ENCODE results near the gene G6PC2.

The G6PC2 gene

DNA sequence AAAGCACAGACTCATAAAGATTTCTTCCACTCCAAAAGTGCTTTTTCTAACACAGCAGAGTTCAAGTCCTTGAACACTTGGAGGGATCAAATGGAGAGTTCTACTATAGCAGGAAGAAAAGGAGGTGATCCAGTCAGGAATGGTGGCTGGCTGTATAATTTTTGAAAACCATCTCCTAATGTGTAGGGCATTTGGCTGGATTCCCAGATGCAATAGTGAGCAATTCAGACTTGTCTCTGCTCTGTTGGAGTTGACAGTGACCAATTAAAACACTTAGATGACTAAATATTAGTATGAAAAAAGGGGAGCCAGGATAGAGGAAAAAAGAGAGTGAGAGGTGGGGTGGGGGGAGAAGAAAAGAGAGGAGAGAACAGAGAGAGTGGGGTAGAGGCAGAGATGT, 5.3 kb upstream of the G6PC2 start:
- TF ChIP-seq FOXP2 (optimal IDR thresholded peaks at IDR 0.05; ENCODE audit: borderline replicate concordance, extremely low read depth, extremely low read length, insufficient read depth) (no peak), POLR2AphosphoS5 (IDR thresholded peaks at IDR 0.05; ENCODE audit: low read depth, low read length) (no peak), SIN3A (IDR thresholded peaks at IDR 0.05; ENCODE audit: borderline replicate concordance, insufficient read depth, low read length) (no peak), TAF1 (IDR thresholded peaks at IDR 0.05; ENCODE audit: borderline replicate concordance, insufficient read depth, low read length) (no peak)

DNA sequence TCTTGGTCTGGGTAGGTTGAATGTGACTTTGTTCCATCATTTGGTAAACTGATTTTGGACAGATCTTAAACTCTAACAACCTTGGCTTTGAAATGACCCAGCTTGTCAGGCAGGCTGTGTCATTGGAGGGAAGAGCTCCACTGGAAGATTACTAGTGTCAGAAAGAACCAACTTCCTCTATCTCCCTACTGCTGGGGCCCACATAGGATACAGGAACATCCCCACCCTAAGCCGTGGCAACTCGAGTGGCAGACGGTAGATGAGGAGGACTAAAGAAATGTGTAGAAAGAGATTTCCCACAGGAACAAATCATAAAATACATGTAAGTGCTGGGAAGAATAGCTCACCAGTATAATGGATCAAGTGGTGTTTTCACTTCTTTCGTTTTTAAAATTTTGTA, 4.3 kb upstream of the G6PC2 start:
- TF ChIP-seq, protein P1, sequence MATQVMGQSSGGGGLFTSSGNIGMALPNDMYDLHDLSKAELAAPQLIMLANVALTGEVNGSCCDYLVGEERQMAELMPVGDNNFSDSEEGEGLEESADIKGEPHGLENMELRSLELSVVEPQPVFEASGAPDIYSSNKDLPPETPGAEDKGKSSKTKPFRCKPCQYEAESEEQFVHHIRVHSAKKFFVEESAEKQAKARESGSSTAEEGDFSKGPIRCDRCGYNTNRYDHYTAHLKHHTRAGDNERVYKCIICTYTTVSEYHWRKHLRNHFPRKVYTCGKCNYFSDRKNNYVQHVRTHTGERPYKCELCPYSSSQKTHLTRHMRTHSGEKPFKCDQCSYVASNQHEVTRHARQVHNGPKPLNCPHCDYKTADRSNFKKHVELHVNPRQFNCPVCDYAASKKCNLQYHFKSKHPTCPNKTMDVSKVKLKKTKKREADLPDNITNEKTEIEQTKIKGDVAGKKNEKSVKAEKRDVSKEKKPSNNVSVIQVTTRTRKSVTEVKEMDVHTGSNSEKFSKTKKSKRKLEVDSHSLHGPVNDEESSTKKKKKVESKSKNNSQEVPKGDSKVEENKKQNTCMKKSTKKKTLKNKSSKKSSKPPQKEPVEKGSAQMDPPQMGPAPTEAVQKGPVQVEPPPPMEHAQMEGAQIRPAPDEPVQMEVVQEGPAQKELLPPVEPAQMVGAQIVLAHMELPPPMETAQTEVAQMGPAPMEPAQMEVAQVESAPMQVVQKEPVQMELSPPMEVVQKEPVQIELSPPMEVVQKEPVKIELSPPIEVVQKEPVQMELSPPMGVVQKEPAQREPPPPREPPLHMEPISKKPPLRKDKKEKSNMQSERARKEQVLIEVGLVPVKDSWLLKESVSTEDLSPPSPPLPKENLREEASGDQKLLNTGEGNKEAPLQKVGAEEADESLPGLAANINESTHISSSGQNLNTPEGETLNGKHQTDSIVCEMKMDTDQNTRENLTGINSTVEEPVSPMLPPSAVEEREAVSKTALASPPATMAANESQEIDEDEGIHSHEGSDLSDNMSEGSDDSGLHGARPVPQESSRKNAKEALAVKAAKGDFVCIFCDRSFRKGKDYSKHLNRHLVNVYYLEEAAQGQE (IDR thresholded peaks at IDR 0.05; ENCODE audit: insufficient read depth in 1 of 2, low read depth in 2 of 2, low read length in 2 of 2): no peak
- TF ChIP-seq POLR2AphosphoS5 (IDR thresholded peaks at IDR 0.05; ENCODE audit: low read depth, low read length) (no peak), TAF1 (IDR thresholded peaks at IDR 0.05; ENCODE audit: borderline replicate concordance, insufficient read depth, low read length) (no peak), FOXP2 (optimal IDR thresholded peaks at IDR 0.05; ENCODE audit: borderline replicate concordance, extremely low read depth, extremely low read length, insufficient read depth) (no peak), SIN3A (IDR thresholded peaks at IDR 0.05; ENCODE audit: borderline replicate concordance, insufficient read depth, low read length) (no peak)

DNA sequence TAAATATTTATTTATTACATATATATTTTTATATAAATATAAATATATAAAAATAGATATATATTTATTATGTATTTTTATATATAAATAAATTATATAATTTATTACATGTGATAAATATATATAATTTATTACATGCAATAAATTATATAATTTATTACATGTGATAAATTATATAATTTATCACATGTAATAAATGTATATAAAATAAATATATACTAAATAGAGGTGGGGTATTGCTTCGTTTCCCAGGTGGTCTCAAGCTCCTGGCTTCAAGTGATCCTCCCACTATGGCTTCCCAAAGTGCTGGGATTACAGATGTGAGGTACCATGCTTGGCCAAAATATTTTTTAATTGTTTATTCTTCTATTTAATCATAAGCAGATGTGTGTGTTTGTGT, 3.6 kb upstream of the G6PC2 start:
- TF ChIP-seq, protein P1 (IDR thresholded peaks at IDR 0.05; ENCODE audit: insufficient read depth in 1 of 2, low read depth in 2 of 2, low read length in 2 of 2): no peak
- TF ChIP-seq SIN3A (IDR thresholded peaks at IDR 0.05; ENCODE audit: borderline replicate concordance, insufficient read depth, low read length) (no peak), FOXP2 (optimal IDR thresholded peaks at IDR 0.05; ENCODE audit: borderline replicate concordance, extremely low read depth, extremely low read length, insufficient read depth) (no peak), POLR2AphosphoS5 (IDR thresholded peaks at IDR 0.05; ENCODE audit: low read depth, low read length) (no peak), TAF1 (IDR thresholded peaks at IDR 0.05; ENCODE audit: borderline replicate concordance, insufficient read depth, low read length) (no peak)

DNA sequence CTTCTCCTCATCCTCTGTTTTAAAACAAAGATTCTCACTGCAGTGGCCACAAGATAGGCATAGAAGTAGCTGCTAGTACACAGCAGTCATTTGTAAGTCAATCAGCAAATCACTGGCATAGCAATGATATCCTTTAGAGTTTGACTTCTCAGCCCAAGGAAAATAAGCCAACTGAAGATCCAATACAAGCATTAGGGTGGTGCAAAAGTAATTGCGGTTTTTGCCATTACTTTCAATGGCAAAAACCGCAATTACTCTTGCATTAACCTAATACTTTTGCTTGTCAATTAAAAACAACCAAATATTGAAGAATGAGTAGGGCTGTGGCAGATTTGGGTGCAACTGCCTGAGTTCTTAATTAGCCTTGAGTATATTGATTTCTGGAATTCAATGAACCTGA, 2.8 kb downstream of the G6PC2 start:
- TF ChIP-seq, protein P1 (IDR thresholded peaks at IDR 0.05; ENCODE audit: insufficient read depth in 1 of 2, low read depth in 2 of 2, low read length in 2 of 2): no peak
- no peak for TF ChIP-seq SIN3A (IDR thresholded peaks at IDR 0.05; ENCODE audit: borderline replicate concordance, insufficient read depth, low read length)
- TF ChIP-seq TAF1 (IDR thresholded peaks at IDR 0.05; ENCODE audit: borderline replicate concordance, insufficient read depth, low read length): no peak

DNA sequence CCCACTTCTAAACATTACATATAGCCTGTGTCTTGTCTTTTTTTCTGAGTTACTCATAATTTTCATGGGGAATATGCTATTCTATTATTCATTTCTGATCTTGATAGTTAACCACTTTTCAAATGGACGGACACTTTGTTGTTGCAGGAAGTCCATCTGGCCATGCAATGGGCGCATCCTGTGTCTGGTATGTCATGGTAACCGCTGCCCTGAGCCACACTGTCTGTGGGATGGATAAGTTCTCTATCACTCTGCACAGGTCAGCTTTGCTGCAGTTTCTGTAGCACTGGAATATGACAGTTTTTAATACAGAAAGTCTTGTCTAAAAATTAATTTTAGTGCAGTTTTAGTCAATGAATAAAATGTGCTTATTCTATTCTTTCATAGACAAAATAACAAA, 3.3 kb downstream of the G6PC2 start:
- no peak for TF ChIP-seq POLR2AphosphoS5 (IDR thresholded peaks at IDR 0.05; ENCODE audit: low read depth, low read length)
- TF ChIP-seq, protein P1 (IDR thresholded peaks at IDR 0.05; ENCODE audit: insufficient read depth in 1 of 2, low read depth in 2 of 2, low read length in 2 of 2): no peak
- TF ChIP-seq FOXP2 (optimal IDR thresholded peaks at IDR 0.05; ENCODE audit: borderline replicate concordance, extremely low read depth, extremely low read length, insufficient read depth): no peak
- no peak for TF ChIP-seq TAF1 (IDR thresholded peaks at IDR 0.05; ENCODE audit: borderline replicate concordance, insufficient read depth, low read length)
- TF ChIP-seq SIN3A (IDR thresholded peaks at IDR 0.05; ENCODE audit: borderline replicate concordance, insufficient read depth, low read length): no peak
